OCI-LY3 (cell line): ENCODE data around the gene STRA6.

Source experiments
- H2AFZ ChIP-seq: fragments of 200-600, 300-600 bp; shearing (Covaris generic); 2 replicates; pipeline ENCODE4 v1.6.0; 2014; ENCODE audit warnings: antibody characterized with exemption, low read depth, low read length
- H3K27ac ChIP-seq: fragments of 200-600, 300-600 bp; sonication (generic); 2 replicates; pipeline ENCODE4 v1.5.1; 2014; ENCODE audit warnings: mild to moderate bottlenecking, low read length, moderate library complexity, mixed read lengths
- H3K27me3 ChIP-seq: fragments of 200-600, 300-600 bp; sonication (generic); 2 replicates; pipeline ENCODE4 v1.6.1; 2014; ENCODE audit warnings: low read depth, low read length, mixed read lengths
- H3K36me3 ChIP-seq: fragments of 200-600, 300-600 bp; sonication (generic); replicated peaks from 2 replicates; pipeline ENCODE3; 2014; ENCODE audit warnings: low read depth, low read length, mixed read lengths
- H3K4me1 ChIP-seq: fragments of 300-600, 200-600 bp; sonication (generic); 2 replicates; pipeline ENCODE4 v1.6.1; 2014; ENCODE audit warnings: low read length, mixed read lengths
- H3K4me2 ChIP-seq: fragments of 200-600, 300-600 bp; sonication (generic); 2 replicates; pipeline ENCODE4 v1.6.1; 2014; ENCODE audit warnings: low read length, mixed read lengths
- H3K4me3 ChIP-seq: fragments of 300-600, 200-600 bp; sonication (generic); 2 replicates; pipeline ENCODE4 v1.5.1; 2014; ENCODE audit warnings: antibody characterized with exemption, mild to moderate bottlenecking, low read length, moderate library complexity
- H3K79me2 ChIP-seq: fragments of 300-600, 200-600 bp; shearing (Covaris generic); 2 replicates; pipeline ENCODE4 v1.6.1; 2014; ENCODE audit warnings: mild to moderate bottlenecking, low read length, mixed read lengths
- H3K9ac ChIP-seq: fragments of 300-600, 200-600 bp; shearing (Covaris generic); 2 replicates; pipeline ENCODE4 v1.6.0; 2014; ENCODE audit warnings: mild to moderate bottlenecking, low read length, moderate library complexity
- H3K9me3 ChIP-seq: fragments of 200-600, 300-600 bp; shearing (Covaris generic); 2 replicates; pipeline ENCODE4 v1.6.1; 2014; ENCODE audit warnings: low read length, mixed read lengths; ENCODE audit not compliant: insufficient read depth
- H4K20me1 ChIP-seq: fragments of 200-600, 300-600 bp; sonication (generic); 2 replicates; pipeline ENCODE4 v1.6.1; 2016; ENCODE audit warnings: low read length, mixed read lengths; ENCODE audit not compliant: insufficient read depth
- CTCF ChIP-seq: fragments of 200-600, 300-600 bp; sonication (generic); IDR thresholded peaks from 2 replicates; pipeline ENCODE4 v1.5.1; 2014; ENCODE audit warnings: antibody characterized with exemption, low read length, low read depth
- EZH2phosphoT487 ChIP-seq: fragments of 200-600 bp; shearing (Covaris generic); IDR thresholded peaks from 2 replicates; pipeline ENCODE4 v1.6.1; 2018; ENCODE audit warnings: antibody characterized with exemption, mixed run types, low read depth

Gene STRA6

GRCh38 chr15:74221399-74222239 is 19.0 kb upstream of the STRA6 start:
- TF ChIP-seq CTCF (no peak), EZH2phosphoT487 (no peak)
- Histone ChIP-seq H3K36me3 (no peaks in the 10 kb centered on the region), H3K4me2 (no peak overlapping the region), H4K20me1 (no peaks in the 10 kb centered on the region), H3K9me3 (no peaks in the 10 kb centered on the region), H3K79me2 (no peaks in the 10 kb centered on the region), H3K27me3 (peaks cover 34% of the 10 kb centered on the region), H3K9ac (no peak overlapping the region), H2AFZ (no peak overlapping the region), H3K27ac (no peak overlapping the region), H3K4me1 (peaks cover 16% of the 10 kb centered on the region), H3K4me3 (no peak overlapping the region)

GRCh38 chr15:74220475-74221248 is 18.1 kb upstream of the STRA6 start:
- Histone ChIP-seq H3K79me2 (no peaks in the 10 kb centered on the region), H3K9me3 (no peaks in the 10 kb centered on the region), H3K27ac (no peak overlapping the region), H3K4me1 (peaks cover 16% of the 10 kb centered on the region), H4K20me1 (no peaks in the 10 kb centered on the region), H3K36me3 (no peaks in the 10 kb centered on the region), H3K4me3 (no peak overlapping the region), H2AFZ (no peak overlapping the region), H3K9ac (no peak overlapping the region), H3K27me3 (peaks cover 40% of the 10 kb centered on the region), H3K4me2 (no peak overlapping the region)
- no peak for TF ChIP-seq CTCF
- TF ChIP-seq EZH2phosphoT487, result no peak

- Histone ChIP-seq H3K9ac (no peak overlapping the region), H3K4me1 (peaks cover 8% of the 10 kb centered on the region), H4K20me1 (no peaks in the 10 kb centered on the region), H3K36me3 (no peaks in the 10 kb centered on the region), H3K4me2 (no peak overlapping the region), H3K79me2 (no peaks in the 10 kb centered on the region), H3K27me3 (peaks cover 47% of the 10 kb centered on the region), H3K9me3 (no peaks in the 10 kb centered on the region), H3K27ac (no peak overlapping the region), H3K4me3 (no peak overlapping the region), H2AFZ (no peak overlapping the region)
- no peak for TF ChIP-seq EZH2phosphoT487
- no peak for TF ChIP-seq CTCF
Observed at GRCh38 chr15:74217907-74218885, 15.6 kb upstream of the STRA6 start.
